Breast epithelium (tissue), 4 donors: ENCODE measurements around the gene CFAP141. TPM values are rescaled to one million over a fixed set of nuclear protein-coding genes. Genes with fewer than 3 reads are reported as not detected.
A peak's percentile ranks its signal among the peaks of the same experiment; 100 is the strongest.

Experiments used
- DNase-seq, 2 donors: peaks; one replicate each; pipeline ENCODE4 v3.0.0-alpha.2; 2019; ENCODE audit warnings: low spot score in 2 of 2
- H3K27ac ChIP-seq, 2 donors: fragments of 200-600 bp; sonication (generic) in 1 of 2; one replicate each; pipeline ENCODE4 v1.5.1; 2016 to 2019; ENCODE audit warnings: mild to moderate bottlenecking in 1 of 2
- H3K27me3 ChIP-seq, 2 donors: fragments of 200-600 bp; sonication (generic) in 1 of 2; one replicate each; pipeline versions ENCODE4 v1.5.1 to v1.6.0; 2017 to 2019; ENCODE audit warnings: control low read depth in 1 of 2, mild to moderate bottlenecking in 1 of 2
- H3K36me3 ChIP-seq: fragments of 200-600 bp; one replicate; pipeline ENCODE4 v1.5.1; 2019
- H3K4me1 ChIP-seq, 2 donors: fragments of 200-600 bp; sonication (generic); one replicate each; pipeline ENCODE4 v1.5.1; 2016 to 2019; ENCODE audit warnings: control low read depth in 1 of 2
- H3K4me3 ChIP-seq, 3 donors: fragments of 200-600 bp; sonication (generic); 1 replicate in 2 of 3; 2 replicates in 1 of 3; pipeline ENCODE4 v1.5.1; 2016 to 2019; ENCODE audit warnings: mild to moderate bottlenecking in 3 of 3, moderate library complexity in 2 of 3
- H3K9me3 ChIP-seq, 2 donors: fragments of 200-600 bp; sonication (generic) in 1 of 2; one replicate each; pipeline ENCODE4 v1.5.1; 2016 to 2019; ENCODE audit warnings: control low read depth in 1 of 2
- CTCF ChIP-seq, 3 donors: fragments of 450-650 bp; IDR thresholded peaks; one replicate each; pipeline ENCODE4 v1.5.1; 2016 to 2017; ENCODE audit warnings: antibody characterized with exemption in 3 of 3, mild to moderate bottlenecking in 3 of 3, moderate library complexity in 3 of 3
- POLR2A ChIP-seq: fragments of 450-650 bp; IDR thresholded peaks from one replicate; pipeline ENCODE4 v1.6.1; 2016; ENCODE audit warnings: antibody characterized with exemption, mild to moderate bottlenecking, moderate library complexity
- POLR2AphosphoS5 ChIP-seq, 3 donors: sonication (generic); formaldehyde crosslinking; IDR thresholded peaks; one replicate each; pipeline ENCODE4 v1.6.1; 2017; ENCODE audit warnings: antibody characterized with exemption in 3 of 3
- intact Hi-C: fragments of 100-400 bp; cut with DNase I; formaldehyde crosslinking; loops from one replicate; pipeline ENCODE4 v1.15.1; 2023; ENCODE audit warnings: low total_unique reads
- total RNA-seq, 3 donors: library from RNA; depleted of rRNA; stranded (reverse); fragments of >200 nt; gene quantifications; one replicate each; pipeline ENCODE4 v1.1.0, GENCODE V29; 2016

The CFAP141 gene
- total RNA-seq, 3 donors from 2014 or later: not detected

GRCh38 chr1:154179946-154180687, 26.0 kb downstream of the CFAP141 start:
- peak overlapping the region in 1 of 2 donors; percentile 67 for H3K27ac ChIP-seq
- H3K9me3 ChIP-seq: no peaks in the 10 kb centered on the region
- H3K4me1 ChIP-seq: peaks cover 17 to 26% of the 10 kb centered on the region in 2 donors
- H3K36me3 ChIP-seq: no peaks in the 10 kb centered on the region
- H3K4me3 ChIP-seq: peak overlapping the region in 1 of 3 donors; percentile 21
- DNase-seq: no peak
- no peak for TF ChIP-seq CTCF (IDR thresholded peaks at IDR 0.05)
- TF ChIP-seq POLR2A: no peak
- TF ChIP-seq POLR2AphosphoS5 (IDR thresholded peaks at IDR 0.05): no peak
- intact Hi-C loops: loop anchor here (10.0 kb wide), 1 partner anchor 1725 kb away; no protein-coding TSS in a partner anchor
- no peaks in the 10 kb centered on the region for H3K27me3 ChIP-seq

GRCh38 chr1:154178911-154179811, 27.0 kb downstream of the CFAP141 start:
- H3K27ac ChIP-seq: peak overlapping the region; percentile 50 to 67
- peaks cover 17 to 26% of the 10 kb centered on the region in 2 donors for H3K4me1 ChIP-seq
- intact Hi-C loops: no loop called here
- H3K27me3 ChIP-seq: no peaks in the 10 kb centered on the region
- H3K9me3 ChIP-seq: no peaks in the 10 kb centered on the region
- no peaks in the 10 kb centered on the region for H3K36me3 ChIP-seq
- no peak for TF ChIP-seq POLR2A
- no peak for TF ChIP-seq CTCF (IDR thresholded peaks at IDR 0.05)
- TF ChIP-seq POLR2AphosphoS5 (IDR thresholded peaks at IDR 0.05): no peak
- DNase-seq: no peak
- H3K4me3 ChIP-seq: peak overlapping the region in 1 of 3 donors; percentile 29

- DNase-seq: no peak
- Histone ChIP-seq H3K4me3 (no peak overlapping the region), H3K4me1 (peaks cover 17 to 26% of the 10 kb centered on the region in 2 donors), H3K27me3 (no peaks in the 10 kb centered on the region), H3K36me3 (no peaks in the 10 kb centered on the region), H3K27ac (peak overlapping the region; percentile 50 to 67), H3K9me3 (no peaks in the 10 kb centered on the region)
- intact Hi-C loops: no loop called here
- TF ChIP-seq CTCF (IDR thresholded peaks at IDR 0.05) (no peak), POLR2AphosphoS5 (IDR thresholded peaks at IDR 0.05) (no peak)
Observed at GRCh38 chr1:154178013-154178412, 28.1 kb downstream of the CFAP141 start.

- TF ChIP-seq POLR2A: no peak
- Histone ChIP-seq H3K27ac (peak overlapping the region in 1 of 2 donors; percentile 10), H3K4me3 (no peak overlapping the region), H3K27me3 (no peaks in the 10 kb centered on the region), H3K9me3 (no peaks in the 10 kb centered on the region), H3K4me1 (peaks cover 11 to 26% of the 10 kb centered on the region in 2 donors), H3K36me3 (no peaks in the 10 kb centered on the region)
- intact Hi-C loops: no loop called here
- no peak for DNase-seq
Observed at GRCh38 chr1:154176337-154176736, 29.8 kb downstream of the CFAP141 start.

- H3K36me3 ChIP-seq: peaks cover 8% of the 10 kb centered on the region
- DNase-seq: no peak
- no peak for TF ChIP-seq POLR2A
- TF ChIP-seq POLR2AphosphoS5 (IDR thresholded peaks at IDR 0.05): no peak
- TF ChIP-seq CTCF (IDR thresholded peaks at IDR 0.05): no peak
- H3K27me3 ChIP-seq: no peaks in the 10 kb centered on the region
- H3K9me3 ChIP-seq: no peaks in the 10 kb centered on the region
- no peak overlapping the region for H3K4me3 ChIP-seq
- intact Hi-C loops: loop anchor here (5.0 kb wide), 1 partner anchor 127 kb away; no protein-coding TSS in a partner anchor
- H3K4me1 ChIP-seq: peaks cover 11 to 20% of the 10 kb centered on the region in 2 donors
- no peak overlapping the region for H3K27ac ChIP-seq
Observed at GRCh38 chr1:154174654-154175053, 31.5 kb downstream of the CFAP141 start.
